Astrocyte of the cerebellum (primary cell): ENCODE measurements around the gene CDH11.

Source experiments
- DNase-seq: peaks from one replicate; pipeline ENCODE4 v3.0.0-alpha.2; 2011; ENCODE audit warnings: low read depth
- H3K4me3 ChIP-seq: 2 replicates; pipeline ENCODE4 v1.5.1; 2011; ENCODE audit warnings: mild to moderate bottlenecking, low read depth, low read length, moderate library complexity
- in situ Hi-C: cut with HindIII; loops from 2 replicates; pipeline ENCODE4 v1.10.0; 2017; ENCODE audit warnings: low sequenced_read_pairs
- TF ChIP-seq, protein P1 (sequence below): IDR thresholded peaks from 2 replicates; pipeline ENCODE4 v1.5.1; 2012; ENCODE audit warnings: low read length, low read depth, moderate library complexity, mild to moderate bottlenecking; ENCODE audit errors: missing control alignments

CDH11 gene

GRCh38 chr16:64975821-64976220 is 146.0 kb downstream of the CDH11 start:
- TF ChIP-seq, protein P1, sequence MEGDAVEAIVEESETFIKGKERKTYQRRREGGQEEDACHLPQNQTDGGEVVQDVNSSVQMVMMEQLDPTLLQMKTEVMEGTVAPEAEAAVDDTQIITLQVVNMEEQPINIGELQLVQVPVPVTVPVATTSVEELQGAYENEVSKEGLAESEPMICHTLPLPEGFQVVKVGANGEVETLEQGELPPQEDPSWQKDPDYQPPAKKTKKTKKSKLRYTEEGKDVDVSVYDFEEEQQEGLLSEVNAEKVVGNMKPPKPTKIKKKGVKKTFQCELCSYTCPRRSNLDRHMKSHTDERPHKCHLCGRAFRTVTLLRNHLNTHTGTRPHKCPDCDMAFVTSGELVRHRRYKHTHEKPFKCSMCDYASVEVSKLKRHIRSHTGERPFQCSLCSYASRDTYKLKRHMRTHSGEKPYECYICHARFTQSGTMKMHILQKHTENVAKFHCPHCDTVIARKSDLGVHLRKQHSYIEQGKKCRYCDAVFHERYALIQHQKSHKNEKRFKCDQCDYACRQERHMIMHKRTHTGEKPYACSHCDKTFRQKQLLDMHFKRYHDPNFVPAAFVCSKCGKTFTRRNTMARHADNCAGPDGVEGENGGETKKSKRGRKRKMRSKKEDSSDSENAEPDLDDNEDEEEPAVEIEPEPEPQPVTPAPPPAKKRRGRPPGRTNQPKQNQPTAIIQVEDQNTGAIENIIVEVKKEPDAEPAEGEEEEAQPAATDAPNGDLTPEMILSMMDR, result no peak
- in situ Hi-C loops, result no loop called here
- DNase-seq, result no peak
- H3K4me3 ChIP-seq, result no peak overlapping the region

DNA sequence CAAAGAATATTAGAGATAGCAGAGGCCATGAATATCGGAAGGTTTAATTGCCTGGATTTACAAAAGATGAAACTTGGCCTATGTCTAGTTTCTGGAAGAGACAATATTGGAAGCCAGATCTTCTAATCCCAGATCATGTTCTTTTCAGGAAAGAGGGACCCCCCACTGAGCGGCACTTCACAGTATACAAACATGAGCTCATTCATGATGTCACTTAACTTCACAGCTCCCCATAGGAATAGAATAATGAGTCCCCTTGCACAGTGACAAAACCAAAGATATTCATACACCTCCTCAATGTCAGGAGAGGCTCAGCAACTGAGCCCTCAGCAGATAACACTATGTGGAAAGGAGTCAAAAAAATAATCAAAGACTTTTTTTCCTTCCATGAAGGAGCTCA is 147.5 kb downstream of the CDH11 start:
- TF ChIP-seq, protein P1, result no peak

DNA sequence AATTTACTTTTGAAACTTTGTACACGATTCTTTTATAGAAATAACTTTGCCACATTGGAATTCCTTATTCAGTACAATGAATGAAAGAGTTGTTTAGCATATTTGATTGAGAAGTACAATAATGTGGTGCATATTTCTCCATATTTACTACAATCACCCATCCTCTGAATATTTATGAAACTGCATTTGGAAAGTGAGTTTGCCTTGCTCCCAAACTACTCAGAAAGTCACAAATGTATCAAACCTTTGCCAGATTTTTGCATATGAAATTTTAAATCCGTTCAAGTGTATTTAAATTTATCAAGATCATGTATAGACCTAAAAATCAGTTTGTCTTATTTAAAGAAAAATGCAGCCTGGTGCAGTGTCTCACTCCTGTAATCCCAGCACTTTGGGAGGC is 148.7 kb downstream of the CDH11 start:
- no peak overlapping the region for H3K4me3 ChIP-seq
- no peak for DNase-seq
- in situ Hi-C loops, result no loop called here
- TF ChIP-seq, protein P1, result no peak

More for the DNA sequence above, 147.5 kb downstream of the CDH11 start:
- no peak for DNase-seq
- in situ Hi-C loops, result no loop called here
- no peak overlapping the region for H3K4me3 ChIP-seq

DNA sequence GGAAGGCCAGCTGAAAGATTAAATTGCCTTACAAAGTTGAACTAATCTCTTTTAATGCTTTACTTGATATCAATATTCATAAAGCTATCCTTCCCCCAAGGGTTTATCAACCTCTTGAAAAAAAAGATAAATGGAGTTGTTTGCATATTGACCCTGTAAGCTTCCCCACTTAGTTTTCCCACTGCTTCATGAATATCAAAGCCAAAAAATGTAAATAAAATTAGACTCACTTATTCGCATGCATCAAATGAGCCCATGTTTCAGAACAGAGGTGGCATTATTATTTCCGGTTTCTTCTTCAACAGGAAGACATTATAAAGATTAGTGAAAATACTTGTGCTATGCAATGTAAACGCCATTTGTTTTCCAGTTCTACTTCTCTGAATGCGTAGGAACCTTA is 150.7 kb downstream of the CDH11 start:
- no peak overlapping the region for H3K4me3 ChIP-seq
- in situ Hi-C loops, result no loop called here
- TF ChIP-seq, protein P1, result no peak
- no peak for DNase-seq

DNA sequence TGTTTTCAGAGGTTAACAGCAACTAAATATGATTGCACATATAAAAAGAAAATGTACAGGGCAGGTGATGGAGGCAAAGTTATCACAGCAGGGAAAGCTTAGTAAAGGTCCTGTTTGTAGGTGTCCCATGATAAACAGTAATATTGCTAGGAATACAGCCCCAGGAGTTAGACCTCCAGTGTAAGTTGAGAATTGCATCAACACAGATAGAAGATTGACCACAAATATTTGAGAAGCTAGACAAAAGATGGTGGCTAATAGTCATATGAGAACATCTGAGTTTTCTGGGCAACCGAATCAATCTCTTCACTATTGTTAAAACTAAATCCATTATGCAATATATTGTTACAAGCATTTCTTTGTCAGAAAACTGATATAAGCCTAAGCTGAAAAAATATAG is 152.6 kb downstream of the CDH11 start:
- H3K4me3 ChIP-seq, result no peak overlapping the region
- DNase-seq, result no peak
- TF ChIP-seq, protein P1, result no peak
- in situ Hi-C loops, result no loop called here

DNA sequence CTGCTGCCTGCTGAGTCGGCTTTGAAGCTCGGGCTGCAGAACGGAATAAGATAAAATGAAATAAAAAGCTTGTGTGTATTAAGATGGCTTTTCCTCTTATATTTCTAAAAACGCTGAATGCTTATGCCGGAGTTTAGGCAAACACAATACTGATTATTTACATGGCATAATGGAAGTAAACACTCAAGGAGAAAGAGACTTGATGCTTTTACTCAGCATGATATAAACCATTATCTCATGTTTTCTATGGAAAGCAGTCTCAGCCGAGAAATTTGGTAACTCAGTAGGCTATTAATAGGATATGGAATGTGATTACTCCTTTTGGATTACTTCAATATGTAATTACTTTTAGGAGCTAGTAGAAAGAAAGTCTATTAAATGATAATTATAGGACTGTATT is 153.3 kb downstream of the CDH11 start:
- in situ Hi-C loops, result no loop called here
- DNase-seq, result no peak
- H3K4me3 ChIP-seq, result no peak overlapping the region
- TF ChIP-seq, protein P1, result no peak

- in situ Hi-C loops, result no loop called here
- peak; percentile 23 for DNase-seq
- no peak overlapping the region for H3K4me3 ChIP-seq
- TF ChIP-seq, protein P1, result no peak
These were observed 157.7 kb downstream of the CDH11 start for GRCh38 chr16:64964126-64964540.
